Loucy (cell line): ENCODE data around the gene CRABP2.

ENCODE experiments used
- EZH2phosphoT487 ChIP-seq: fragments of 200-600 bp; IDR thresholded peaks from 2 replicates; pipeline ENCODE4 v1.6.1; 2018; ENCODE audit warnings: antibody characterized with exemption, mild to moderate bottlenecking, moderate library complexity, borderline replicate concordance
- TF ChIP-seq, protein P1 (sequence below): fragments of 200-600 bp; sonication (generic); conservative IDR thresholded peaks from 2 replicates; pipeline ENCODE4 v1.5.1; 2014; ENCODE audit warnings: mild to moderate bottlenecking, antibody characterized with exemption, low read length

DNA sequence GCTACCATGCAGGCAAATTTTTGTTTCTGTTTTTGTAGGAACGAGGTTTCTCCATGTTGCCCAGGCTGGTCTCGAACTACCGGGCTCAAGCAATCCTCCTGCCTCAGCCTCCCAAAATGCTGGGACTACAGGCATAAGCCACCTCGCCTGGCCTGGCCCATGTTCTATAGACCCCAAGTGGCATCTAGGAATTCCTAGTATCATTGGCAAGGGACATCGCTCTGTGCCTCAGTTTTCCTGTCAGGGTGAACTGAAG is 42.7 kb downstream of the CRABP2 start:
- TF ChIP-seq, protein P1, sequence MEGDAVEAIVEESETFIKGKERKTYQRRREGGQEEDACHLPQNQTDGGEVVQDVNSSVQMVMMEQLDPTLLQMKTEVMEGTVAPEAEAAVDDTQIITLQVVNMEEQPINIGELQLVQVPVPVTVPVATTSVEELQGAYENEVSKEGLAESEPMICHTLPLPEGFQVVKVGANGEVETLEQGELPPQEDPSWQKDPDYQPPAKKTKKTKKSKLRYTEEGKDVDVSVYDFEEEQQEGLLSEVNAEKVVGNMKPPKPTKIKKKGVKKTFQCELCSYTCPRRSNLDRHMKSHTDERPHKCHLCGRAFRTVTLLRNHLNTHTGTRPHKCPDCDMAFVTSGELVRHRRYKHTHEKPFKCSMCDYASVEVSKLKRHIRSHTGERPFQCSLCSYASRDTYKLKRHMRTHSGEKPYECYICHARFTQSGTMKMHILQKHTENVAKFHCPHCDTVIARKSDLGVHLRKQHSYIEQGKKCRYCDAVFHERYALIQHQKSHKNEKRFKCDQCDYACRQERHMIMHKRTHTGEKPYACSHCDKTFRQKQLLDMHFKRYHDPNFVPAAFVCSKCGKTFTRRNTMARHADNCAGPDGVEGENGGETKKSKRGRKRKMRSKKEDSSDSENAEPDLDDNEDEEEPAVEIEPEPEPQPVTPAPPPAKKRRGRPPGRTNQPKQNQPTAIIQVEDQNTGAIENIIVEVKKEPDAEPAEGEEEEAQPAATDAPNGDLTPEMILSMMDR, result no peak
- TF ChIP-seq EZH2phosphoT487, result no peak
